DMS79 (cell line): Measurements from ENCODE around the gene GAD1.

ENCODE experiments used
- DNase-seq: peaks from one replicate; lab custom pipeline; 2025; lab: John Stamatoyannopoulos, UW

The GAD1 gene

DNA sequence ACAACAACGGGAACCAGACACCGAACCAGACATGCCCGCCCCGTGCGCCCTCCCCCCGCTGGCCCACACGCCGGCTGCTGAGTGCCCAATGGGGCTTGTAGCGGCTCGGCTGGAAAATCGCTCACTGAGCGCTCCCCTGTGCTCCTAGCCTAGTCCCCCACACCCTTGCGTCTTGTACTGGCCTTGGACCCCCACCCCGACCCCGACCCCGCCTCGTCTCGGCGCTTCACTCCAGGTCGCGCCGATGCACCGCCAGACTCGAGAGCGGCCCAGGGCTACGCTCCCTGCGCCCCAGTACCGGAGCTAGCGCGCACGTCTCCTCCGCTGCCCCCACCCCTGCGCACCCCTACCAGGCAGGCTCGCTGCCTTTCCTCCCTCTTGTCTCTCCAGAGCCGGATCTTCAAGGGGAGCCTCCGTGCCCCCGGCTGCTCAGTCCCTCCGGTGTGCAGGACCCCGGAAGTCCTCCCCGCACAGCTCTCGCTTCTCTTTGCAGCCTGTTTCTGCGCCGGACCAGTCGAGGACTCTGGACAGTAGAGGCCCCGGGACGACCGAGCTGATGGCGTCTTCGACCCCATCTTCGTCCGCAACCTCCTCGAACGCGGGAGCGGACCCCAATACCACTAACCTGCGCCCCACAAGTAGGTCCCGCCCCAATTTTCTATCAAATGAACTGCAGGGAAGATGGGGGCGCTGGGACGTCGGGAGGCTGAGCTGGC is 1.5 kb downstream of the GAD1 start:
- DNase-seq, result peak; percentile 39

DNA sequence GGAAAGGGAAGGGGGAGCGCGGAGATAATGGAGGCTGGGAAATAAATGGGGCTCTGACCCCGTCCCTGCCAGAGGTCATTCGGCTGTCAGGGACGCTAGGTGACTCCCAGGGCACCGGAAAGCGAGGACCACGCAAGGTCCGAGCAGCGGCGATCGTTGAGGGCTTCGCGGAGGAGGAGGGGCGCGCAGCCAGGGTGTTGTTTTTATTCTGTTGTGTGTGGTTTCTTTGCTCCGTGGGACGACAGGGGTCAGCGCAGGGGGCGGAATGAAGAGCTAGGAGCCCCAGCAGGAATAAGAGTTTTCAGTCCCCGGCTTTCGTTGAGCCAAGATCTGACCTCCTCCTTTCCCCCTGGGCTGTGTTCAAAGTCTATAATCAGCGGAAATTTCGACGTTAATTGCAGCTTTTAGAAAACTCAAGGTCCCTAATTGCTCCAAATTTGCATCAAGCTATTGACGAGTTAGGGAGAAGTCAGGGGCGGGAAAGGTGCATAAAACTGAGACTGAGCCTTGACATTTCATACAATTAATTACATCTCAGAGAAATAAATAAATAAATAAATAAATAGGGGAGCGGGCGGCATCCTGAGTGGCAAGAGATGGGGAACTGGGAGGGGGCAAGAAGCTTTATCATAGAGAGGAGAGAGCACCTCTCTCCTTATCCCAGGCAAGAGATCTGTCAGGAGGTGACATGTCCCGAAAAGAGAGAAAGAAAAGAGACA is 2.2 kb downstream of the GAD1 start:
- DNase-seq, result no peak

DNA sequence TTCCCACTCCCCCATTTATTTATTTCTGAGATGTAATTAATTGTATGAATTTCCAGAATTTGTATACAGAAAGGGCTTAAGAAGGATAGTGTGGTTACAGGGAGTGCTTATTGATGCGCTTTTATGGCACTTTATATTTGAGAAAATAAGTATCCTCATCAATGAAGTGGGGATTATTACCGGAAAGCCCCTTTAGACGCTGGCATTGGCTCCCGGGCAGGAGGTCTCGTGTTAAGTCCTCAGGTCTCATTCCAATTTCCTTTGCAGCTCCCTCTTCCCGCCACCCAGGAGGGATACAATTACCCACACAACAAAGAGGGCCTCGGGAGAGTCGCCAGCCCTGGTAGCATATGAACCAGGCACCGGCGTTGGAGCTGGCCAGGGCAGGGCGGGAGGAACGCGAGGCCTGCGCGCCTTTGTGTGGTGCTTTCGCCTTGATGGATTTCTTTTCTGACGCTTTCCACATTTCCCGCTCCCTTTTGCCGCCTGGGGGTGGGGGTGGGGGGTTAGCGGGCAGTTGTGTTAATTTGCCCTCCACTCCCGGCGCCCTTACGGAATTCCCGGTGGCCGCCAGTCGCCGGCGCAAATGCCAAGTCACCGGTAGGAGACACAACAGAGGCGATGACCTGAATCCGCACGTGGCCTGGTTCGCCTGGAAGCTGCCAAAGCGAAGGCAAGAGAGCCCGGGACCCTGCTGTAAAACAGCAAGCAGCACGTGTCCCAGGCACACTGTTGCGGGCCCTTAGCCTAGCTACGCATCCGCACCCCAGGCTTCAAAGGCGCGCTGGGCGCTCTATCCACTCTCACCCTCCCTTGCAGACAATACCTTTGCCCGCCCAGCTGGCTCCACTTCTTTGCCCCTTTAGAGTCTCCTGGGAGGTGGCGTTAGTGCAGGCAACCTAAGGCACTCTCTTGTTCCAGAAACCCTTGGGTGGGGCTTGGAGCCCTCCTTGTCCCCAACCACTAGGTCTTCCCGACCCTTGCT is 3.3 kb downstream of the GAD1 start:
- no peak for DNase-seq

DNA sequence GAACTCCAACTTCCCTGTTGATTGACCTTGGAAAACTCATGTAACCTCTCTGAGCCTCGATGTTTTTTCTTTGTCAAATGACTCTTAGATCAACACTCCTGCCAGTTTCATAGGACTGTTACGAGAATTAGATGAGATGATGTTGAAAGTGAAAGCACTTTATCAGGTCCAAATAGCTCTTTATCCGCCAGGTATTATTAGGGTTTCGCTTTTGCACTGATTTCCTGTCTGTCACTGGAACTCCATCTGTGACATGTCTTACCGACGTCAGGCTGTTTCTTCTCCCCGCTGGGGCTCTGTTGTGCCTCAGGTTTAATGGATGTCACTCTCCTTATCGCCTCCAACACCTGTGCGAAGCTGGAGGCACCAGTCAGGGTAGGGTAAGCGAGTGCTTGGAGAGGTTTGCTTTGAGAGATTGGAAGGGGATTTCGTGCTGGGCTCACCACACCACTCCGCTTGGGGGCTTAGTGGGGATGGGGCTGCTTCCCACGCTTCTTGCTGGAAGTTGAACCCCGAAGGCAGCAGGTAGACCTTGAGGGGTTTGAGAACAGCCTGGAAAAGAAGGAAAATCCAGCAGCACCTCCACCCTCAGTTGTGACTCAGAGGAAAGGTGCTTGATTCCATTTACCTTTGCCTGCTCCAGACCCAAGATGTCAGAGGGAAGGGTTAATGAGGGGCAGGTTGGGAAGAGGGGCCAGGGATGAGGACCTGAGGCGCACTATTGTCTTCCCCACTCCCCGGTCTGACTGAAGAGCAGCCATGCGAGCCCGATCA is 4.3 kb downstream of the GAD1 start:
- no peak for DNase-seq

DNA sequence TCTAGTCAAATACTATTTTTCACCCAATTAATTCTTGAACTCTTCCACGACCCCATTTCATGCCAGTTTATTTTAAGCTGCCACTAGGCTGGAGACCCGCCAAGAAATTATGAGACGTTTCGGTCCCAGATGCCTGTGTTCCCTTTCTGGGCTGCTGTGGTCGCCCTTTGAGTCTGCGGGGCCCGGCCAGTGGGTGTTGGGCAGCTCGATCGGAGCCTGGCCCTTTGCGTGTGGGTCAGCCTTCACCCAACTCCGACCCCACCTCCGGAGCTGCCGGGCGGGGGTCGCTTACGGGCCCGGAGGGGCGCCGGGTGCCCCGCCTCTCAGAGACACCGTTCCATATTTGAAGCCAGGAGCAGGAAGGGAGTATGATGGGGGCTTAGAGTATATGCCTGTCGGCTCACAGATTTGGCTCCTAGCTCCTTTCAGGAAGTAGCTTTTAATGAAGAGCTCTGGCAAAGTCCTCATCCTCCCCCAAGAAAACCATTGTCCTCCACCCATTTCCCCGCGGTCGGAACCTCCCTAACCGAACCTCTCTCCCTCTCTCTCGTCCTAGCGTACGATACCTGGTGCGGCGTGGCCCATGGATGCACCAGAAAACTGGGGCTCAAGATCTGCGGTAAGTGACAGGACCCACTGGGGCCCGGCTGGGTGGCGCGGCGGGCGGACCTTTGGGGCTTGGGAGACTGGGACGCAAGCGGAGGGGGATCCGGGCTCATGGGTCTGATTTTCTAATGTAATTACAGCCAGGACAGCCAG is 5.0 kb downstream of the GAD1 start:
- no peak for DNase-seq

DNA sequence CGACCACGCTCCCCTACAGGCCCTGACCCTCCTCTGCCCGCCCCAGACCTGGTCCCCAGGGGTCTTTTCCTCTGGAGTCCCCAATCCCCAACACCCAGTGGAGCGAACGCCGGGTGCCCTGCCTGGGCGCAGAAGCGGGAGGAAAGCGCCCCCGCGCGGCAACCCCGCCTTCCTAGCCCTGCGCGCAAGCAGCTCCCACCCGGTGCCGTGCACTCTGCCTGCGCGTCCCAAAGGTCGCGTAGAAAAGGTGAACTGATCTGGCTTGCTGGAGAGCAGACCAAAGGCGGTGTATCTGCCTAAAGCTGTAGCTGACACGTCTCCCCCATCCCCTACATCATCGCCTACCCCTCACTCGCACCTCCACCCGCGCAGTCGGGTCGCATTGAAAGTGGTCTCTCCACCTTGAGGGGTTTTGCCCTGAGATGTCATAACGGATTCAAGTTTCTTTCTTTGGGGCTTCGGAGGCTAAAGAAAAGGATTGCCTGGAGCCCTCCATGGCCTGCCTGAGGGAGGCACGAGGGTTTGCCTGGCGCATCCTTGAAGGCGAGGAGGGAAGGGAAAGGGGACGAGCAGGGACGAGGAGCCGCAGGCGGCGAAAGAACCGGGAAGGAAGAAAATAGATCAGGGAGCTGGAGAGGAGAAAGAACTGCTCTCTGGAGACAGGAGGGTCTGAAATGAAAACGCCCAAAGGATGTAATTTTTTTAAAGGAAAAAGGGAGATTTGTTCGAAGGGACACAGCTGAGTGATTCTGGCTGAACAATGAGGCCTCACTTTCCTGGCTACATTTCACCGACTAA is 5.8 kb downstream of the GAD1 start:
- DNase-seq, result no peak

DNA sequence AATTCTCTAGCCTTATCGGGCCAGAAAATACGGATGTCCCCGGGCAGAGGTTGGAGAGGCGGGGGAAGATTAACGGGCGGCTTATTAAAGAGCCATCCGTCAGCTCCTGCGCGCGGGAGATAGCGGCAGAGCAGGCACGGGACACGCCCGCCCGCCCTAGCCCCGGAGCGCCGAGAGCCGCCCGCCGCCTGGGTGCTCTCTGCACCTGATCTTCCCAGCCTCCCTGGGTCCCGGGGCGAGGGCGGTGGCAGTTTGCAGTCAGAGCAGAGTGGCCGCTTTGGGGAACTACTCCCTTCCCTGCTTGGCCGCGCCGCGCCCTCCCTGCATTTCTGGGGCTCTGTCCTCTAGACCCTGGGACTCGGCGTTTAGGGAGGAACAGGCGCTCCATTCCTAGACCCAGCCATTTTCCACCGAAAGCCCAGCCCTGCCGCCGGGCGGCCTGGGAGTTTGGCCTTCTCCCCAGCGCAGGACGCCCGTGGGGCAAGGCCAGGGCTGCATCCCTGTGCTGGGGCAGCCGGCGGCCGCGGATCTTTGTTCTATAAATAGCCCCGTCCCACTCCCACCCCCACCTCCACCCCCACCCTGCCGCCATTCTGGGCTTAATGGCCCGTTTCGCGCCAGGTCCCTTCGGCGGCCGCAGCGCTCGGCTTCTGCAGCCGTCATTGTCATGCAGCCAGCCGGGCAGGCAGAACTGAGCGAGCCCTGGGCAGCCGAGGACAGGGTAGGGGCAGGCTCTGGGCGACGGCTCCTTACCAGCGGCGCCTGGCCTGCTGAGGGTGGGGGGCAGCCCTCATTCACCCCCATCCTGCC is 6.6 kb downstream of the GAD1 start:
- DNase-seq, result no peak

DNA sequence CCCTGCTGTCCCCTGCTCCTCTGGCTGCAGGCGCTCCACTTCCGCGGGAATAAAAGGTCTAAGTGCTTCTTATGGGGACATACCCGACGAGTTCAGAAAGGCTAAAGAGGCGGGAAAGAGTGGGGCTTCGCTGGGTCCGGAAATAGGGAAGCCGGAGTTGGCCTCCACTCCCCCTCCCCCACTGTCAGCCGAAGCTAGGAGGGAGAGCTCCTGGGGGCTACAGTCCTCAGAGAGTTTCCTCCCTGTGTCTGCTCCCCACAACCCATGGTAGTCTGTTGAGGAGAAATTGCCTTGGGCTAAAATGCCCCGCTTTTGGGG is 7.2 kb downstream of the GAD1 start:
- no peak for DNase-seq

DNA sequence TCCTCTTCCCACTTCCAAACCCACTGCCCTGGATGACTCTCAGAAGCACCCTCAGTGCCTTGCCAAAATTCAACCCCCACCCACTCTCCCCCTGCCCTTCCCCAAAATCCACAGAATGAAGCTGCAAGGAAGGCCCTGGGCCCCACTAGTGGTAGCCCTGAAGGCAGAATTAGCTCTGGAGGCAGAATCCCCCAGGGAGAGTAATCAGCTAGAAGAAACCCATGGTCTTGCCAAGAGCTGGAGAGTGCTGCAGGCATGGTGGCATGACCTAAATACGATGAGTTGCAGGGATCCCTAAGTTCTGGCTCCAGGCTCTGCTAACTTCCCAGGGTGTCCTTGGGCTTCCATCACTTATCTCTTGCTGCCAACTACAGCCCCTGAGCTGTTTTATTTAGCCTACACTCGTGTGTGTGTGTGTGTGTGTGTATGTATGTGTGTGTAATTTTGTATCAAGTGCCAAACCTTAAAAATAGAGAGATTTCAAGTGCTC is 7.9 kb downstream of the GAD1 start:
- DNase-seq, result no peak

DNA sequence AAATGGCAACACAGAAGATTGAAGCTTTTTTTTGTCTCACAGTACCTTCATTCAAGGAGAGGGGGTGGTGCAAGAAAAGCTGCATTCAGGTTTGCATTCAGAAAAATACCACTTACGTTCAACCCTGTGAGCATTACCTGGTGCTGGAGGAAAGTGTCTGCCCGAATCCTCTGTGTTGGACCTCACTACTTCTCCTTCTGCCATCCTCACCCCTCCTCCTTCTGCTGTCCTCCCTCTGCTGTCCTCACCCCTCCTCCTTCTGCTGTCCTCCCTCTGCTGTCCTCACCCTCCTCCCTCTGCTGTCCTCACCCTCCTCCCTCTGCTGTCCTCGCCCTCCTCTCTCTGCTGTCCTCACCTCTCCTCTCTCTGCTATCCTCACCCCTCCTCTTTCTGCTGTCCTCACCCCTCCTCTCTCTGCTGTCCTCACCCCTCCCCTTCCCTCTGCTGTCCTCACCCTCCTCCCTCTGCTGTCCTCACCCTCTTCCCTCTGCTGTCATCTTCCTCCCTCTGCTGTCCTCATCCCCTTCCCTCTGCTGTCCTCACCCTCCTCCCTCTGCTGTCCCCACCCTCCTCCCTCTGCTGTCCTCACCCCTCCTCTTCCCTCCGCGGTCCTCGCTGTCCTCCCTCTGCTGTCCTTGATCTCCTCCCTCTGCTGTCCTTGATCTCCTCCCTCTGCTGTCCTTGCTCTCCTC is 11.3 kb downstream of the GAD1 start:
- no peak for DNase-seq

DNA sequence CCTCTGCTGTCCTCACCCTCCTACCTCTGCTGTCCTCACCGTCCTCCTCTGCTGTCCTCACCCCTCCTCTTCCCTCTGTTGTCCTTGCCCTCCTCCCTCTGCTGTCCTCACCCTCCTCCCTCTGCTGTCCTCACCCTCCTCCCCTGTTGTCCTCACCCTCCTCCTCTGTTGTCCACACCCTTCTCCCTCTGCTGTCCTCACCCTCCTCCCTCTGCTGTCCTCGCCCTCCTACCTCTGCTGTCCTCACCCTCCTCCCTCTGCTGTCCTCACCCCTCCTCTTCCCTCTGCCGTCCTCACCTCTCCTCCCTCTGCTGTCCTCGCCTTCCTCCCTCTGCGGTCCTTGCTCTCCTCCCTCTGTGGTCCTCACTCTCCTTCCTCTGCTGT is 11.8 kb downstream of the GAD1 start:
- DNase-seq, result no peak

DNA sequence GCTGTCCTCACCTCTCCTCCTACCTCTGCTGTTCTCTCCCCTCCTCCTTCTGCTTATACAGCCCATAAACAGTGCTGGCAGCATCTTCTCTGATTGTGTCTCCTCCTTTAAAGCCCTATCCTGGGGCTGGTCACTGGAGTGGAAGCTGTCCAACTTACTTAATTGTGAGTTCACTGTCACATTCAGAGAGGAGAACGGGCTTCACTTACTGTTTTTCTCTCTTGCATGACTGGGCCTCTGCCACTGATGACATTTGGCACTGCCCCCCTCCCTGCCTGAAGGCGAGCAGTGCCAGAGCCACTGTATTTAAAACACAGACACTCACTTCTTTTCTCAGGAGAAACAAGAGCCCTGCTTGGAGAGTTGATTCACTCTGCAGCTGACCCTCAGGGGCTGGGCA is 12.3 kb downstream of the GAD1 start:
- no peak for DNase-seq

DNA sequence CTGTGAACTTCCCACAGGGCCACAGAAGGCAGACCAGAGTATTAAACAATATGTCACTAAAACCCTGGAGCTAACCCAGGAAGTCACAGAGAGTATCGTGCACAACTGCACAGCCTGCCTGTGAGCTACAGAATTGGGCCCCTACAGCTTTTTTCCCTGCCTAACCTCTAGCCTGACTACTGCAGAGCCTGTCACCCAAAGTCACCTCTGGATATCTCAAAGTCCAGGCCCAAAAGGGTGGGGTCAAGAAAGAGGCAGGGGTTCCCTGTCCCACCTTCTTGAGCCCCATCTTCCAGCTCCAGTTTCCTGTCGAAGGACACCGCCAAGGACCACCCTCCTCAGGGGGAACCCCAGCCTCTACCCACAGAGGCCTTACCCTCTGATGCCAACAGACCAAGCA is 13.5 kb downstream of the GAD1 start:
- DNase-seq, result no peak

DNA sequence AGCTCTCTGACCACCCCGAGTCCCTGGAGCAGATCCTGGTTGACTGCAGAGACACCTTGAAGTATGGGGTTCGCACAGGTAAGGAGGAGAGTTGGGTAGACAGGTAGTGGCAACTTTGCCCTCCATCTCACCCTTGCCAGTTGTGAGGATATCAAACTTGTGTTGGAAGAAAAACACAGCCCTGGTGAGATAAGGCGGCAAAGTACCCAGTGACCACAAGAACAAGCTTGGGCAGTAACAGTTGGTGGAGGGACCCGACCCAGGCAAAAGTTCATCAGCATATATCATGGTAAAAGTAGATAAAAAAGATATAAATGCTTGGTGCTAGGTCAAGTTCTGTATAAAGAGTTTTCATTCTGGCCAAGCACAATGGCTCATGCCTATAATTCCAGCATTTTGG is 14.4 kb downstream of the GAD1 start:
- no peak for DNase-seq

DNA sequence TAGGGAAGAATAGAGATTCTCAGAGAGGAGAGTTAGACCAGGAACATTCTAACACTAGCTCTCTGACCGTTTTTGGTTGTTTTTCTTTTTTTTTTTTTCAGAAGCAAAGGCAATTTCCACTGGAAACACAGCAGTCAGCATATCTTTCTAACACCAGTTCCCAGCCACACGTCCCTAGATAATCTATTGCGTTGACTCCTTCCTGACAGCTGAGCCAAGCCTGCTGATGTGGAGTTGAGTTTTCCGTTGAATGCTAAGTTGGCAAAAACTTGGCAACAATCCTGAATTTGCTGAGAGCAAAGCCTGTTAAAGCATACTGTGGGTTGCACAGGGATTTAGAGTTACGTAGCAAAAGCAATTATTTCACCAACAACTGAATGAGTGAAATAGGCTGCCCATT is 19.3 kb downstream of the GAD1 start:
- DNase-seq, result no peak

DNA sequence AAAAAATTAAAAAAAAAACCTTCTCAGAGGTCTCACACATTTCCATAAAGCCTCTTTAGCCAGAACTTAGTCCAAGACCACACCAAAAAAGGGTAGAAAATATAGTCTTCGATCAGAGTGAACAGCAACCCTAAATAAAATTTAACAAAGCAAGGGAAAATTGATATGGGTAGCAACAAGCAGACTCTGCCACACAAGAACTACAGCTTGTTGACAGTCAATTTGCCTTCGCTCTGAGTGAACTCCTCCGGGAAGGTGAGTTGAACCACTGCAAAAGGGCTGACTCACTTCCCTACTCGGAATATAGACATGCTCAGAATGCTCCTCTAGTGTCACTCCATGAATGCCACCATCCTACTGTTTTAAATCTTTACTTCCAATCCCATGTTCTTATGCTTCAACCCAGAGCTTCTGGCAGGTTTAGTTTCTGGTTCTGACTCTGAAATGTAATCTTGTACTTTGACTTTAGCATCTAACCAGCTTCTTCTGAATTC is 24.1 kb downstream of the GAD1 start:
- no peak for DNase-seq

DNA sequence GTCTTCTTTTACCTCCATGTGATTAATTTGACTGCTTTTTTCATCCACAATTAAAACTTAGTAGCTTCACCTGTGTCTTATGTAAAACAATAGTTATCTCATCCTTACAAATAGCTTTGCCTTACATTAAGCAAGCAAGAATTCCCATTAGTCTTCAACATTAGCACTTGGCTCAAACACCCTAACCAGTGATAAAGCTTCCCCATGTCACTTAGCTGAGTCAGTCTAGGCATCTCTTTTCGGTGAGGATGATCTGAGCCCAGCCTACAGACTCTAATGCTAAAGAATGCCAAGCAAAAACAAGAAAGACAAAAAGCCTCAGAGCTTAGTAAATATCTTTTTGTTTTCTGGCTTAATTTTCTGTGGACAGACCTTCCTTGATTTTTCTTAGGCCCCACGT is 26.1 kb downstream of the GAD1 start:
- no peak for DNase-seq

DNA sequence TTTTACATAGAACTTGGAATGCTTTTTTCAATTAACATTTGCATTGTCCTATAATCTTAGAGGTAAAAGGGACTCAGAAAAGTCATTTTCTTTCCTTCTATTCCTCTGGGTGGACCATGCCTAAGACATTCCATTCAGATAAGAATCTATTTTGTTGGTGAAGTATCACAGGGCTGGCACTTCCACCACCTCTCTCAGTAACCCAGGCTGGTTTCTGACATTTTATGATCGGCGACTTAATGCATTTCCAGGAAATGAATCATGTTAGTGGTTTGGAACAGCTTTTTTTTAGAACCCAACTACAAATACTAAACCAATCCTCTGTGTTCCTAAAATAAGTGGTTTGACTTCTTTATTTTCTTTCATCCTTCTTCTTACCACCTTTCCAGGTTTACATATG is 27.0 kb downstream of the GAD1 start:
- DNase-seq, result no peak

DNA sequence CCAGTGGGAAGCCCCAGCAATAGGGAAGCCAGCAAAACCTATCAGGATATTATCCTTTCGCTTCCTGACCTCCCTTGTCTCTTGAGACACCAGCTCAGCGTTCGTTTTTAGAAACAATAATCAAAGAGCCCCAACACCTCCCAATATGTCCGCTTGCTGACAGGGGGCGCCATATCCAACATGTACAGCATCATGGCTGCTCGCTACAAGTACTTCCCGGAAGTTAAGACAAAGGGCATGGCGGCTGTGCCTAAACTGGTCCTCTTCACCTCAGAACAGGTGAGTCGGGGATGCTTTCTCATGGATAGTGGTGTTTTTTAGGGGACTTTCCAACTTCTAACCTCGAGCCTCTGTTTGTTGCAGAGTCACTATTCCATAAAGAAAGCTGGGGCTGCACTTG is 28.7 kb downstream of the GAD1 start:
- DNase-seq, result no peak
